NT2/D1 (cell line): ENCODE results near the gene SLC41A3.

Source experiments
- DNase-seq: peaks from one replicate; pipeline ENCODE4 v3.0.0-alpha.2; 2011; ENCODE audit warnings: low read depth, low spot score
- H3K27me3 ChIP-seq: 2 replicates; pipeline ENCODE4 v1.6.0; 2011; ENCODE audit warnings: mild to moderate bottlenecking; ENCODE audit not compliant: insufficient read length, insufficient read depth
- H3K36me3 ChIP-seq: 2 replicates; pipeline ENCODE4 v1.6.1; 2011; ENCODE audit warnings: mild to moderate bottlenecking, low read length, mixed read lengths; ENCODE audit not compliant: insufficient read depth, insufficient read length
- H3K4me1 ChIP-seq: 2 replicates; pipeline ENCODE4 v1.5.1; 2011; ENCODE audit not compliant: insufficient read depth, insufficient read length
- H3K4me3 ChIP-seq: 2 replicates; pipeline ENCODE4 v1.5.1; 2011; ENCODE audit warnings: low read depth; ENCODE audit not compliant: insufficient read length
- H3K9ac ChIP-seq: 2 replicates; pipeline ENCODE4 v1.6.0; 2011; ENCODE audit warnings: low read depth; ENCODE audit not compliant: insufficient read length
- H3K9me3 ChIP-seq: 2 replicates; pipeline ENCODE4 v1.5.1; 2011; ENCODE audit warnings: mild to moderate bottlenecking, low read length; ENCODE audit not compliant: insufficient read depth
- SUZ12 ChIP-seq: IDR thresholded peaks from 2 replicates; pipeline ENCODE4 v1.6.1; 2011; ENCODE audit not compliant: insufficient read length, insufficient read depth; ENCODE audit errors: extremely low read depth
- YY1 ChIP-seq: IDR thresholded peaks from 2 replicates; pipeline ENCODE4 v1.6.1; 2011; ENCODE audit not compliant: insufficient read length, insufficient read depth
- ZNF274 ChIP-seq: IDR thresholded peaks from 2 replicates; pipeline ENCODE4 v1.6.1; 2011; ENCODE audit warnings: mild to moderate bottlenecking, low read depth, low read length

Gene SLC41A3

DNA sequence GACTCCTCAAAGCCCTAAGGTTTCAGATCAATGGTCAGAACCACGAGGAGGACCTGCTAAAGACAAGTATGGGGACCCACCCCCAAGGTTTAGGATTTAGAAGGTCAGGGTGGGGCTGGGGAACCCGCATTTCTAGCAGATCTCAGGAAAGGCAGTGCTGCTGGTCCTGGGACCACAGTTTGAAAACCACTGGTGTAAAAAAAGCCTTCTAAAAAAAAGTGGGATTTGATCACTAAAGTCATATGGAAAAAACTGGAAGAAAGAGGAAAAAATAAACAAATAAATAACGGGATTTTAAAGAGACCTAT, 832 bp downstream of the SLC41A3 start:
- H3K27me3 ChIP-seq = no peaks in the 10 kb centered on the region
- H3K9me3 ChIP-seq = peaks cover 32% of the 10 kb centered on the region
- H3K9ac ChIP-seq = peak overlapping the region; percentile 84
- peaks cover 4% of the 10 kb centered on the region for H3K4me1 ChIP-seq
- peak overlapping the region; percentile 86 for H3K4me3 ChIP-seq
- no peak for DNase-seq
- no peaks in the 10 kb centered on the region for H3K36me3 ChIP-seq
- no peak for TF ChIP-seq YY1
- no peak for TF ChIP-seq ZNF274
- no peak for TF ChIP-seq SUZ12

DNA sequence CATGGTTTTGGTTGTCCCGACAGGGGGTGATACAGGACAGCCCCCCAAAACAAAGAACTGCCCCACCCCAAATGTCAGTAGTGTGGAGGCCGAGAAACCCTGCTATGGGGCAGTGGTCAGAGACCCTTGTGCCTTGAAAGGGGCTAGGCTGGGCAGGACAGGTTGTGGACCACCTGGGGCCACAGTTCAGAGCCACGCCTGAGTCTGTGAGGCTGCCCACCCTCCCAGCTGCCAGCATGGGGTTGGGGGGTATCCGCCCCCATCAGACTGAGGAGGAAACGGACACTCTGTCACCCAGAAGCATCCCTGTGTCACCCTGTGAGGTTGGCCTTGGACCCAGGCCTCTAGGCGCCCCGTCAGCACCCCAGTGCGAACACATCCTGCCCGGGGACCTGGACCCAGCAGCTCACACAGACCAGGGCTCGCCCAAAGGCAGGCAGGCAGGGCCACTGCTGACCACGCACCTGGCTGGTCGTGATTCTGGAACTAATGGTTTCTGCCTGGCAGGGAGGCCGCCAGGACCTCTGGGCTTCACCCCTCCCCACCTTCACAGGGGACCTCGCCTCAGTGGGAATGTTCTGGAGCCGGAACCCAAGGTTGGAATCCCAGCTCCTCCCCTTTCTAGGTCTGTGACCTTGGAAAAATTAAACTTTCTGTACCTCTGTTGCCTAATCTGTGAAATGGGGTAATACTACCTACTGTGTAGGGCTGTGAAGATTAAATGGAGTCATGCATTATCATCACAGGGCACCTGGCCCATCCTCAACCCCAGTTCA, 1.4 kb downstream of the SLC41A3 start:
- TF ChIP-seq ZNF274 = no peak
- H3K9me3 ChIP-seq = peaks cover 27% of the 10 kb centered on the region
- peak overlapping the region; percentile 84 for H3K9ac ChIP-seq
- H3K4me1 ChIP-seq = peaks cover 4% of the 10 kb centered on the region
- no peaks in the 10 kb centered on the region for H3K27me3 ChIP-seq
- DNase-seq = no peak
- peak overlapping the region; percentile 86 for H3K4me3 ChIP-seq
- H3K36me3 ChIP-seq = no peaks in the 10 kb centered on the region

DNA sequence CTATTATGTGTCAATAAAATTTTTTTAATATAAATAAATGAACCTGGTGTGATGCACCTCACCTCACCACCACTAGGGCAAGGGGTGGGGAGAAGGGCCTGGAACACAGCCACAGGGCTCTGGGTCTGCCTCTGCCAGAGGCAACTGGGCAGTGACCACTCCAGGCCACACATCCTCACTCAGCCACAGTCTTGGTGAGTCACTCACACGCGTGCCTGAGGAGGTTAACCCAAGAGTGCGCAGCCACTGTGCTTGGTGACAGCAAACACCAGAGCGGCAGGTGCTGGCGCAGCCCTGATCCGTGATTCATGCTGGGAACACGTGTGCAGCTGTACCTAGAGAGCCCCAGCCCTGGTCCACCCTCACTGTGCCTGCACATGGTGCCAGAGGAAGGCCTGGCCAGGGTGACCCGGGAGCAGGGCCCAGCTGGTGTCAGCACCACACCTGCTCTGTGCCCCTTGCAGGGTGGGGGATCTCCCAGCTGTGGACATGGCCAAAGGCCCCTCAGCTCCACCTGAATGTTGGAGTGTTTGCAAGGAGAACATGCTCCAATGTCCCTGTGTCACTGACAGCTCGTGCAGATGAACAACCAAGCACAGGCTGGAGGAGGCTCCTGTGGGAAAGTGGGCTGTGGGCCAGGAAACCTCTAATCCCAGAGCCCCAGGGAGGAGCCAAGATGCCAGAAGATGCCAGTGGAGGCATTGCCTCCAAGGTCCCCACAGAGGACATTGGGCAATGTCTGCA, 2.1 kb downstream of the SLC41A3 start:
- TF ChIP-seq SUZ12 = no peak
- TF ChIP-seq ZNF274 = no peak
- no peak for TF ChIP-seq YY1
- H3K4me3 ChIP-seq = no peak overlapping the region
- peaks cover 4% of the 10 kb centered on the region for H3K4me1 ChIP-seq
- DNase-seq = no peak
- no peaks in the 10 kb centered on the region for H3K27me3 ChIP-seq
- H3K36me3 ChIP-seq = no peaks in the 10 kb centered on the region
- no peak overlapping the region for H3K9ac ChIP-seq
- peaks cover 19% of the 10 kb centered on the region for H3K9me3 ChIP-seq

DNA sequence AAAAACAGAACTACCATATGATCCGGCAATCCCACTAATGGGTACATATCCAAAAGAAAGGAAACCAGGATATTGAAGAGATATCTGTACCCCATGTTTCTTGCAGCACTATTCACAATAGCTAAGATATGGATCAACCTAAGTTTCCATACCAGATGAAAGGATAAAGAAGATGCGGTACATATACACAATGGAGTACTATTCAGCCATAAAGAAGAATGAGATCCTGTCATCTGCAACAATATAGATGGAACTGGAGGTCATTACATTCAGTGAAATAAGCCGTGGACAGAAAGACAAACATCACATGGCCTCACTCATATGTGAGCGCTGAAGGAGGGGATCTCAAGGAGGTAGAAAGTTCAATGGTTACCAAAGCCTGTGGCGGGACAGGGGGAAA, 3.0 kb downstream of the SLC41A3 start:
- Histone ChIP-seq H3K27me3 (no peaks in the 10 kb centered on the region), H3K4me1 (peaks cover 4% of the 10 kb centered on the region), H3K4me3 (no peak overlapping the region), H3K36me3 (no peaks in the 10 kb centered on the region), H3K9ac (no peak overlapping the region), H3K9me3 (peaks cover 11% of the 10 kb centered on the region)
- no peak for TF ChIP-seq ZNF274
- no peak for TF ChIP-seq YY1
- no peak for TF ChIP-seq SUZ12
- DNase-seq = no peak

DNA sequence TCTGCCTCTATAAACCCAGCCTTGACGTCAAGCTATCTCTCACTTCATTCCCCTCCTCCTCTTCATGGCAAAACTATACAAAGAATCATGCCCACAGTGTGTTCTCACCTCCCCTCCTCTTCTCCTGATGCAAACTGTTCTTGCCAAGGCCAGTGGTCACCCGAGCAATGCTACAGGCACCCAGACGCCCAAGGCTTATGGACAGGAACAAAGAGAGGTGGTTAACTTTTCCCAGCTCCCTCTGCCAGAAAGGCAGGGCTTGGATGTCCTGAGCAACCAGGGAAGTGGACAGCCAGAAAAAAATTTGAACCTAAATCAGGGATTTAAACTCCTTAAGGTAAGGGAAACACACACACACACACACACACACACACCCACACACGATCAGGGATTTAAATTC, 5.1 kb downstream of the SLC41A3 start:
- Histone ChIP-seq H3K27me3 (no peaks in the 10 kb centered on the region), H3K4me1 (peaks cover 4% of the 10 kb centered on the region), H3K4me3 (no peak overlapping the region), H3K9ac (no peak overlapping the region), H3K36me3 (no peaks in the 10 kb centered on the region), H3K9me3 (peaks cover under 1% of the 10 kb centered on the region; the same call in 1 of the 2 replicates)
- DNase-seq = no peak
- TF ChIP-seq SUZ12 (no peak), ZNF274 (no peak), YY1 (no peak)

DNA sequence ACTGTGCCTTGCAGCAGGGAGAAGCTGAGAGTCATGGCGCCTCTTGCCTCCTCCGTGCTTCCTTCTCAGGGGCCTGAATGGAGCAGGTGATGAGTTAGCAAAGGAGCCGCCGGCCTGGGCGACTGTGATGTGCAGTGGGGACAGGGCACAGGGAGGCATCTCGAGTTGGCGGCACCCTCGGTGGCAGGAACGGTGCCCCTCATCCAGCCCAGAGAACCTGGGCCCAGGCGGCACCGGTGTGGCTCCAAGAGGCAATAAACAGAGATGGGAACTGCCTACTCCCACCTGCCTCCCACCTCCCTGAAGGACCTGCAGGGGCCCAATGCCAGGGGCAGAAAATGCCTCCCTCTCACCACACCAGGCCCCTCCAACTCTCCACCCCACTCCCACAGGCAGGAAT, 6.2 kb downstream of the SLC41A3 start:
- no peak for DNase-seq
- TF ChIP-seq ZNF274 (no peak), YY1 (no peak), SUZ12 (no peak)
- no peak overlapping the region for H3K4me3 ChIP-seq

DNA sequence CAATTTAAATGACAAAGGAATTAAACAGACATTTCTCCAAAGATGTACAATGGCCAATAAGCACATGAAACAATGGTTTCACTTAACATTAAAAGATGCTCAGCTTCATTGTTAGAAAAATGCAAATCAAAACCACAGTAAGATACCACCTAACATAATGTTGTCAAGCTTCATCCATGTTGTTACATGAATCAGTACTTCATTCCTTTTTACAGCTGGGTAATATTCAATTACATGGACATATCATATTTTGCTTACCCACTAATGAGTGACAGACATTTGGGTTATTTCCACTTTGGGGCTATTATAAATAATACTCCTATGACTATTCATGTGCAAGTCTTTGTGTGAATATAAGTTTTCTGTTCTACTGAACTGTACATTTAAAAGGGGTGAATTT, 7.8 kb downstream of the SLC41A3 start:
- Histone ChIP-seq H3K9ac (no peak overlapping the region), H3K36me3 (no peaks in the 10 kb centered on the region), H3K27me3 (no peaks in the 10 kb centered on the region), H3K4me3 (no peak overlapping the region), H3K4me1 (no peaks in the 10 kb centered on the region), H3K9me3 (peaks cover 4% of the 10 kb centered on the region; the same call in 1 of the 2 replicates)
- DNase-seq = no peak
- TF ChIP-seq YY1 = no peak
- TF ChIP-seq ZNF274 = no peak
- no peak for TF ChIP-seq SUZ12

More for the DNA sequence above, 6.2 kb downstream of the SLC41A3 start:
- H3K36me3 ChIP-seq = no peaks in the 10 kb centered on the region
- peaks cover 4% of the 10 kb centered on the region; the same call in 1 of the 2 replicates for H3K9me3 ChIP-seq
- H3K9ac ChIP-seq = no peak overlapping the region
- H3K27me3 ChIP-seq = no peaks in the 10 kb centered on the region
- peaks cover under 1% of the 10 kb centered on the region for H3K4me1 ChIP-seq
